GM12878 (cell line): ENCODE data around the gene FOXP1. TPM values are rescaled to one million over a fixed set of nuclear protein-coding genes. Genes with fewer than 3 reads are reported as not detected.

Experiments
- ATAC-seq: fragments of 200-7000 bp; cut with Tn5 transposase; 3 replicates; pipeline ENCODE4 v1.9.1; 2020; ENCODE audit warnings: mild to moderate bottlenecking, moderate library complexity
- BruUV-seq: library from RNA; stranded (reverse); fragments of 400-500 nt; replicated peaks from 2 replicates; lab custom pipeline; 2021; lab: Mats Ljungman, UMichigan
- CTCF ChIA-PET: fragments of 300-600 bp; sonication (Branson Sonifier 250); formaldehyde crosslinking; extraction: SDS; loops from one replicate; lab custom pipeline; 2021; ENCODE audit warnings: inconsistent platforms; lab: Yijun Ruan, JAX
- POLR2A ChIA-PET: fragments of 350-600 bp; formaldehyde crosslinking; extraction: SDS; loops from one replicate; lab custom pipeline; 2021; ENCODE audit warnings: inconsistent platforms; lab: Charles Lee
- RAD21 ChIA-PET: fragments of 300-600 bp; sonication (Branson Sonifier 250); formaldehyde crosslinking; loops from one replicate; lab custom pipeline; 2023; ENCODE audit warnings: antibody characterized with exemption; ENCODE audit not compliant: unreplicated experiment; lab: Charles Lee
- SMC1A ChIA-PET: fragments of 300-600 bp; sonication (Branson Sonifier 250); formaldehyde crosslinking; loops from one replicate; lab custom pipeline; 2023; ENCODE audit not compliant: unreplicated experiment, uncharacterized antibody; lab: Charles Lee
- DNase-seq: peaks from one replicate; pipeline ENCODE4 v3.0.0-alpha.2; 2011; ENCODE audit warnings: low read depth, low spot score
- FAIRE-seq: peaks from 3 replicates; lab custom pipeline; 2011; peaks lifted over from hg19 to GRCh38; lab: Jason Lieb, UNC
- H2AFZ ChIP-seq: 2 replicates; pipeline ENCODE4 v1.6.0; 2011; ENCODE audit warnings: low read depth, low read length, control low read depth; ENCODE audit not compliant: control insufficient read depth
- H3K27ac ChIP-seq: 2 replicates; pipeline ENCODE4 v1.5.1; 2011; ENCODE audit warnings: control low read depth; ENCODE audit not compliant: control insufficient read depth, insufficient read depth
- H3K27me3 ChIP-seq, 2 experiments: replicated peaks in 1 of 2; 2 replicates each; pipeline versions ENCODE4 v1.6.0 to v1.6.1; 2011; ENCODE audit warnings: low read length in 1 of 2; ENCODE audit not compliant: control insufficient read depth in 2 of 2, insufficient read depth in 2 of 2
- H3K36me3 ChIP-seq, 2 experiments: 2 replicates each; pipeline ENCODE4 v1.5.1; 2011; ENCODE audit warnings: low read length in 1 of 2; ENCODE audit not compliant: control insufficient read depth in 2 of 2, insufficient read depth in 2 of 2
- H3K4me1 ChIP-seq: 2 replicates; pipeline ENCODE4 v1.6.1; 2011; ENCODE audit warnings: mild to moderate bottlenecking, low read length, moderate library complexity, mixed read lengths; ENCODE audit not compliant: control insufficient read depth, insufficient read depth
- H3K4me2 ChIP-seq: 2 replicates; pipeline ENCODE4 v1.6.0; 2011; ENCODE audit warnings: control low read depth; ENCODE audit not compliant: control insufficient read depth, insufficient read depth
- H3K4me3 ChIP-seq: fragments of 200-600 bp; sonication (generic); 2 replicates; pipeline ENCODE4 v1.5.1; 2016
- H3K79me2 ChIP-seq: 2 replicates; pipeline ENCODE4 v1.6.0; 2011; ENCODE audit warnings: low read length; ENCODE audit not compliant: control insufficient read depth, insufficient read depth
- H3K9ac ChIP-seq: 2 replicates; pipeline ENCODE4 v1.8.0; 2011; ENCODE audit warnings: low read length, control low read depth, mixed read lengths; ENCODE audit not compliant: control insufficient read depth, insufficient read depth
- H3K9me3 ChIP-seq: replicated peaks from 3 replicates; pipeline ENCODE4 v1.5.1; 2011; ENCODE audit warnings: mild to moderate bottlenecking, low read length; ENCODE audit not compliant: control insufficient read depth, insufficient read depth
- H4K20me1 ChIP-seq: 2 replicates; pipeline ENCODE4 v1.6.0; 2011; ENCODE audit not compliant: control insufficient read depth, insufficient read depth
- BACH1 ChIP-seq: fragments of 450-650 bp; IDR thresholded peaks from 2 replicates; pipeline ENCODE4 v1.6.1; 2017; ENCODE audit warnings: mild to moderate bottlenecking, borderline replicate concordance
- HCFC1 ChIP-seq: fragments of 150-350 bp; IDR thresholded peaks from 2 replicates; pipeline ENCODE4 v1.6.1; 2014; ENCODE audit warnings: low read length
- HDGF ChIP-seq: fragments of 450-650 bp; IDR thresholded peaks from 2 replicates; pipeline ENCODE4 v1.6.1; 2016; ENCODE audit warnings: antibody characterized with exemption
- HSF1 ChIP-seq: fragments of 150-350 bp; IDR thresholded peaks from 2 replicates; pipeline ENCODE4 v1.6.1; 2014; ENCODE audit warnings: mild to moderate bottlenecking, low read depth, low read length
- IKZF1 ChIP-seq: fragments of 450-650 bp; conservative IDR thresholded peaks from 2 replicates; pipeline ENCODE4 v1.6.1; 2017; ENCODE audit warnings: antibody characterized with exemption, mild to moderate bottlenecking
- IRF3 ChIP-seq: fragments of 450-650 bp; IDR thresholded peaks from 2 replicates; pipeline ENCODE4 v1.6.1; 2014; ENCODE audit warnings: mild to moderate bottlenecking
- KLF5 ChIP-seq: fragments of 450-650 bp; IDR thresholded peaks from 2 replicates; pipeline ENCODE4 v1.6.1; 2014; ENCODE audit warnings: mild to moderate bottlenecking; ENCODE audit not compliant: partially characterized antibody
- MTA2 ChIP-seq: fragments of 450-650 bp; IDR thresholded peaks from 2 replicates; pipeline ENCODE4 v1.6.1; 2016; ENCODE audit warnings: low read depth, mild to moderate bottlenecking, moderate library complexity
- NFYB ChIP-seq: IDR thresholded peaks from 2 replicates; pipeline ENCODE4 v1.6.1; 2011; ENCODE audit warnings: low read depth, mild to moderate bottlenecking, low read length, improper control_type of control experiment, moderate library complexity; ENCODE audit not compliant: insufficient read depth
- NR2C1 ChIP-seq: fragments of 450-650 bp; IDR thresholded peaks from 2 replicates; pipeline ENCODE4 v1.6.1; 2017; ENCODE audit warnings: antibody characterized with exemption, mild to moderate bottlenecking, moderate library complexity
- NR2F1 ChIP-seq: fragments of 450-650 bp; conservative IDR thresholded peaks from 2 replicates; pipeline ENCODE4 v1.6.1; 2017; ENCODE audit warnings: mild to moderate bottlenecking
- PML ChIP-seq: IDR thresholded peaks from 2 replicates; pipeline ENCODE4 v1.6.1; 2012; ENCODE audit warnings: low read length, inconsistent platforms
- SREBF2 ChIP-seq: IDR thresholded peaks from 2 replicates; pipeline ENCODE4 v1.6.1; 2012; ENCODE audit warnings: mild to moderate bottlenecking, low read length
- STAT3 ChIP-seq: IDR thresholded peaks from 2 replicates; pipeline ENCODE4 v1.6.1; 2011; ENCODE audit warnings: low read depth, low read length, improper control_type of control experiment
- TAF1 ChIP-seq: IDR thresholded peaks from 2 replicates; pipeline ENCODE4 v1.6.1; 2011; ENCODE audit warnings: mild to moderate bottlenecking, low read depth, low read length, borderline replicate concordance
- WRNIP1 ChIP-seq: IDR thresholded peaks from 2 replicates; pipeline ENCODE4 v1.6.1; 2011; ENCODE audit warnings: low read depth, low read length, improper control_type of control experiment, borderline replicate concordance
- ZNF217 ChIP-seq: fragments of 450-650 bp; IDR thresholded peaks from 2 replicates; pipeline ENCODE4 v1.6.1; 2017; ENCODE audit warnings: antibody characterized with exemption, mild to moderate bottlenecking
- ZNF687 ChIP-seq: fragments of 450-650 bp; IDR thresholded peaks from 2 replicates; pipeline ENCODE4 v1.6.1; 2017; ENCODE audit warnings: mild to moderate bottlenecking, moderate library complexity
- WGBS: methylation state at CpG from one replicate; pipeline ENCODE4 v1.1.6; 2016; ENCODE audit warnings: low lambda C conversion rate; ENCODE audit not compliant: insufficient replicate concordance, insufficient coverage; ENCODE audit errors: missing lambda C conversion rate; 5-methylcytosine and 5-hydroxymethylcytosine counted together
- in situ Hi-C: fragments of 300-500 bp; cut with MboI; formaldehyde crosslinking; loops from 9 replicates; pipeline ENCODE4 v1.14.3; 2018; ENCODE audit warnings: mixed read lengths
- intact Hi-C: fragments of 100-400 bp; cut with micrococcal nuclease; formaldehyde crosslinking; loops from one replicate; pipeline ENCODE4 v1.14.2; 2022; ENCODE audit not compliant: unreplicated experiment
- polyA plus RNA-seq, 11 experiments: library from polyadenylated mRNA; depleted of rRNA in 4 of 11; unstranded in 6 of 11; stranded (reverse) in 5 of 11; fragments of >200 nt; fragmentation: Nextera tagmentation in 4 of 11; fragmentation: Illumina TruSeq in 1 of 11; extraction: Ambion mirVana in 4 of 11; extraction: Trizol in 1 of 11; gene quantifications; 1 replicate in 1 of 11; 2 replicates in 10 of 11; pipeline versions ENCODE4 v1.2.1 to v1.2.3, GENCODE V29; 2011 to 2016; ENCODE audit warnings: inconsistent platforms in 2 of 11, missing spikeins in 2 of 11, low read depth in 1 of 11
- total RNA-seq, 4 experiments: library from RNA; depleted of rRNA in 3 of 4; stranded (reverse); fragments of >200 nt in 3 of 4; fragmentation: Illumina TruSeq in 1 of 4; extraction: Trizol in 1 of 4; gene quantifications; 2 replicates each; pipeline versions ENCODE4 v1.2.1 to v1.2.3, GENCODE V29; 2013 to 2021

The FOXP1 gene
- total and polyA plus RNA-seq, 10 of the 15 experiments (the other 5 are each of a cell fraction or from before 2014, with no cell fraction given) = 0.05 to 1.6 (median 0.20) TPM; not detected in 1

- TF ChIP-seq KLF5 (no peak), SREBF2 (no peak), HSF1 (no peak), IRF3 (no peak), HDGF (no peak), BACH1 (no peak), PML (no peak), IKZF1 (no peak)
Observed at GRCh38 chr3:71310980-71311660, 272.4 kb downstream of the FOXP1 start (continued).

GRCh38 chr3:71310359-71310979 is 273.1 kb downstream of the FOXP1 start:
- no peak for ATAC-seq
- ChIA-PET CTCF (interaction anchor here (0.6 to 0.8 kb wide), 2 partner anchors 10 to 145 kb away, joined by 3 read pairs; no protein-coding TSS in a partner anchor), POLR2A (no interaction called here), SMC1A (no interaction called here), RAD21 (no interaction called here)
- intact Hi-C loops (no loop called here), in situ Hi-C loops (no loop called here)
- Histone ChIP-seq H3K79me2 (no peaks in the 10 kb centered on the region), H3K4me3 (no peak overlapping the region), H3K9ac (no peak overlapping the region), H3K9me3 (no peaks in the 10 kb centered on the region), H4K20me1 (no peaks in the 10 kb centered on the region), H3K27ac (no peak overlapping the region), H3K36me3 (no peaks in the 10 kb centered on the region), H3K27me3 (peaks cover 2 to 3% of the 10 kb centered on the region in 2 experiments; a peak in 3 of 4 replicates), H3K4me1 (no peaks in the 10 kb centered on the region), H3K4me2 (no peak overlapping the region), H2AFZ (no peak overlapping the region)
- no peak for FAIRE-seq
- DNase-seq = no peak
- no TSS peak for BruUV-seq
- TF ChIP-seq NR2C1 = no peak
- TF ChIP-seq ZNF687 = no peak
- no peak for TF ChIP-seq NFYB
- TF ChIP-seq HCFC1 = no peak
- no peak for TF ChIP-seq WRNIP1
- TF ChIP-seq PML = no peak
- TF ChIP-seq TAF1 = no peak
- TF ChIP-seq ZNF217 = no peak
- TF ChIP-seq MTA2 = no peak
- no peak for TF ChIP-seq STAT3
- no peak for TF ChIP-seq NR2F1
- no peak for TF ChIP-seq BACH1
- 42% methylated on average over 9 of the region's 9 CpGs for WGBS
